Omental fat pad (tissue), 4 donors: ENCODE data around the gene MRPL43. TPM values are rescaled to one million over a fixed set of nuclear protein-coding genes. Genes with fewer than 3 reads are reported as not detected.

Experiments used
- ATAC-seq: fragments of 150-250 bp; one replicate; pipeline ENCODE4 v1.9.1; 2016; ENCODE audit warnings: mild to moderate bottlenecking, moderate library complexity; ENCODE audit not compliant: low FRiP score
- DNase-seq: peaks from one replicate; pipeline ENCODE4 v3.0.0-alpha.2; 2019; ENCODE audit warnings: low spot score
- total RNA-seq, 4 donors: library from RNA; depleted of rRNA; stranded (reverse); fragments of >200 nt; gene quantifications; one replicate each; pipeline ENCODE4 v1.1.0, GENCODE V29; 2016
- TF ChIP-seq, protein P1 (sequence below), 3 donors: fragments of 450-650 bp; IDR thresholded peaks; one replicate each; pipeline ENCODE4 v1.5.1; 2016 to 2017; ENCODE audit warnings: antibody characterized with exemption in 3 of 3, mild to moderate bottlenecking in 3 of 3, moderate library complexity in 2 of 3

Gene MRPL43
- total RNA-seq, 4 donors from 2014 or later: 59.7 to 97.0 (median 79.3) TPM

DNA sequence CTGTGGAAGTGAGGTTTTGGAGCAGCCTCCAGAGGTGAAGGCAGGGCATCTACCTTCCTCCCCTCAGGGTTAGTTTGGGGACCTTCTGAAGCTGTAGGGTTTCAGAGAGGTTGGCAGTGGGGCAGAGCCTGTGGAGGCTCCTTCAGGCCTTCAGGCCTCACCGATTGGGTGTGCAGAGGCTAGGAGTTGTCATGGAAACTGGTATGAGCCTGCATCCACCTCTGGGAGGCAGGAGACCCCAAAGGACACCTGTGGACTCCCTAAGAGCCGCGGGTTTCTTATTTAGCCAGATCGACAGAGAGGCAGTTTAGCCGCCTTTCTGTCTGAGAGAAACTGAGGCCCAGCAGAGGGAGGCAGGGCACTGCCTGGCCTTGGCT, 14.3 kb upstream of the MRPL43 start:
- DNase-seq (no peak), ATAC-seq (no peak)
- TF ChIP-seq, protein P1, sequence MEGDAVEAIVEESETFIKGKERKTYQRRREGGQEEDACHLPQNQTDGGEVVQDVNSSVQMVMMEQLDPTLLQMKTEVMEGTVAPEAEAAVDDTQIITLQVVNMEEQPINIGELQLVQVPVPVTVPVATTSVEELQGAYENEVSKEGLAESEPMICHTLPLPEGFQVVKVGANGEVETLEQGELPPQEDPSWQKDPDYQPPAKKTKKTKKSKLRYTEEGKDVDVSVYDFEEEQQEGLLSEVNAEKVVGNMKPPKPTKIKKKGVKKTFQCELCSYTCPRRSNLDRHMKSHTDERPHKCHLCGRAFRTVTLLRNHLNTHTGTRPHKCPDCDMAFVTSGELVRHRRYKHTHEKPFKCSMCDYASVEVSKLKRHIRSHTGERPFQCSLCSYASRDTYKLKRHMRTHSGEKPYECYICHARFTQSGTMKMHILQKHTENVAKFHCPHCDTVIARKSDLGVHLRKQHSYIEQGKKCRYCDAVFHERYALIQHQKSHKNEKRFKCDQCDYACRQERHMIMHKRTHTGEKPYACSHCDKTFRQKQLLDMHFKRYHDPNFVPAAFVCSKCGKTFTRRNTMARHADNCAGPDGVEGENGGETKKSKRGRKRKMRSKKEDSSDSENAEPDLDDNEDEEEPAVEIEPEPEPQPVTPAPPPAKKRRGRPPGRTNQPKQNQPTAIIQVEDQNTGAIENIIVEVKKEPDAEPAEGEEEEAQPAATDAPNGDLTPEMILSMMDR (IDR thresholded peaks at IDR 0.05): no peak

DNA sequence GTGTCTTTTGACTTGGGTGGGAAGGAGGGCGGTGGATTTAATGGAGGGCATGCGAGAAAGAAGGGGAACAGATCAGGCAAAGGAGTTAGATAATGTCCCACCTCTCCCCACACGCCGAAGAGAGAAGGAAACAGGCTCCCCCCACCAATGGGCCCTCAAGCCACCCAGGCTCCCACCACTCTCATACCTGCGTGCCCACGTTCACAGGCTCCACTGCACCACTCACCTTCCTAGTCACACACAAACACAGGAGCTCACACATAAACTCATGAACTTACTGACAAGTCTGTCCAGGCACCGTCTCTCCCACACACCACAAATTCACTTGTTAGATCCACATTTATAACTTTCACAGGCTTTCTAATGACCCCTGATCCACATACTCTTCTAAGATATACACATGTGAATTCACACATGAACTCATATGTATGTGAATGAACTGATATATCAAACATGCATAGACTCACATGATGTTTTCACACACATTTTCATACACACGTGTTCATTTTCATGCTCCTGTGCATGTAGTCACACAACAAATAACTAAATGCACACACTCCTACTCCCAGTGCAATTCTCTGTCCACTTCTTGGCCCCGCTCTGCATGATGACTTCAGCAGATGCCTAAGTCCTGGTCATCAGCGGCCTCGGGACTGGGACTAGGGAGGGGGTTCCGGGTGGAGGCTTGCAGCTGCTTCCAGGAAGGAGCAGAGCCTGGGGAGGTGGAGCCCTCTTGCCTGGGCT, 13.8 kb upstream of the MRPL43 start:
- DNase-seq (peak; percentile 71), ATAC-seq (peak; percentile 37)
- TF ChIP-seq, protein P1 (IDR thresholded peaks at IDR 0.05): no peak

DNA sequence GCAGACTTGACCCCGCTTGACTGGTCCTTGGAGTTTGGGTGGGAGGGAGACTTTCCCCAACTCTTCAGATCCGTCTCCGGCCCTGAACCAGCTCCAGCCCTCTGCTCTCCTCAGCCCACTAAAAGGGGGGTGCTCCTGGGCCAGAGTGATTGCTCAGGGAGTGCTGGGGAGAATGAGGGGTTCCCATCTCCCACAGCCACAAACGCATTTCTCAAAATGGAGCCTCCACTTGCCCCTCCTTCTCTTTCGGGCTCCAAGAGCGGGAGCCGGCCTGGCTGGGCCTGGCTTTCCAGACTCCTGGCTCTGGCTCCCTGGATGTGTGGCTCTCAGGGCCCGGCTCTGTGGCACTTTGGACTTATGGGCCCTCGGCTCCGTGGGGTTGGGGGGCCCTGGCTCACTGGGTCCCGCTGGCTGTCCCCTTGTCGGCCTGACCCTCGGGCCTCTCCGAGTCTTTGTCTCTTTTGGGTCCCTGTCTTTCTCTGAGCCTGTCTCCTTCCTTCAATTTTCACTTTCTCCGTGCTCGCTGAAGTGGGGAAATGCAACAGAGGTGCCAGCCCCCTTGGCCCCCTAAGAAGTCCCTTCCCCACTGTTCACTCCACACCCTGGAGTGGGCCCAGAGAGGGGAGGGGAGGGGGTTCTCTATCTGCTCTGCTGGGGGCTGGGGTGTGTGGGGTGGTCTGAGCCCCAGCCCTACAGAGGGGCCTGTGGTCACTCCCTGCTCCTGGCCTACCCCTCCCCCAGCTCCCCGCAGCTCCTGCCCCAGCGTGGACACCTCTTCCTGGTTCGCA, 13.0 kb upstream of the MRPL43 start:
- no peak for ATAC-seq

DNA sequence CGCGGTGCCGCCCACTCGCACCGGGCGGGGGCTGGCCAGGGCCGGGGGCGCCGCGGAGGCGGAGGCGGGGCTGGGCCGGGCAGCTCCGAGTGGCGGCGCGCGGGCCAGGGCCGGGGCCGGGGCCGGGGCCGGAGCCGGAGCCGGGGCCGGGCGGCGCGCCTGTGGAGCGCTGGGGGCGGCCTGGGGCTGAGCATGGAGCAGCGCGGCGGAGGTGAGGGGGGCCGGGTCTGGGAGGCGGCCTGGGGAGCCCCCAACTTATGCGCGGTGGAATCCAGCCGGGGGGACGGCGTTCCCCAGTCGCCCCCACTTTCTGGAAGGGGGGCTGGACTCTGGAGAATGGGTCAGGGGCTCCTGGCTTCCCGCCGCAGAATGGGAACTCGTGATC, 12.4 kb upstream of the MRPL43 start, which contains the start of gene LZTS2:
TSS of gene LZTS2 (plus strand) at position 67 of the 385 bp plus-strand sequence. CDS start 2,731 bp downstream, outside the sequence.
- TF ChIP-seq, protein P1 (IDR thresholded peaks at IDR 0.05): no peak
- no peak for DNase-seq

More for the DNA sequence above, 13.0 kb upstream of the MRPL43 start:
- TF ChIP-seq, protein P1 (IDR thresholded peaks at IDR 0.05): no peak
- DNase-seq: no peak

DNA sequence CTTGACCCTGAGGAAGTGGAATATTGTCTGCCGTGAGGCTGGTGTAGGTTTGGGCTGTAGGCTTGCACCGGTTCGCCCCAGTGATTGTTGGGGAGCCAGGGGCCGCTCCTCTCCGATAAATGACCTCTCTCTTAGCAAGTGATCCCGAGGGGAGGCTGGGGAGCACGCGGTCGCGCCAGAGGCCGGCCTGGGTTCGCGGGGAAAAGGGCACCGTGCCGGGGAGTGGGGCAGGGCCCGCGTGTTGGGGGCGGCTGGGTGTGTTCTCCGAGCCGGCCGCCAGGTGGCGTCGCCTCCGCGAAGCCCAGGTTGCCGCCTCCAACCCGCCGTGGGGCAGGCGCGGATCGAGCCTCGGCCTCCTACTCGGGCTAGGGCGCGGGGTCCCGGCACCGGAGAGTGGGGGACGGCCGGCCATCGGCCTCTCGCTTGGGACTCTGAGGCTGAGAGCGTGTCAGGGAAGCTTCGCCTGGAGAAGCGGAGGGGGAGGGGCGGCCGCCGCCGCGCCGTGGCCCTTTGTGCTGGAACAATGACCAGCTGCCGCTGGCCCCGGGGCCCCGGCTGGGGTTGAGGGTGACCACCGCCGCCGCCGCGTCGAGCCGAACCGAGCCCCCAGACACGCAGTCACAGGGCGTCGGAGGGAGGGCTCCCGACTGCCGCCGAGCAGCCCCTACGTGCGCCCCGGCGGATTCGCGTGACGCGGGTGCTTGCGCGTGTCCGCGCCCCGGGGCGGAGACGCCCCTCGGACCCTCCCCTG, 11.9 kb upstream of the MRPL43 start:
- TF ChIP-seq, protein P1 (IDR thresholded peaks at IDR 0.05): peak in 2 of 3 donors; percentile 92 to 95
- DNase-seq (no peak), ATAC-seq (peak; percentile 76)

More for the DNA sequence above, 12.4 kb upstream of the MRPL43 start, which contains the start of gene LZTS2:
- ATAC-seq: no peak

DNA sequence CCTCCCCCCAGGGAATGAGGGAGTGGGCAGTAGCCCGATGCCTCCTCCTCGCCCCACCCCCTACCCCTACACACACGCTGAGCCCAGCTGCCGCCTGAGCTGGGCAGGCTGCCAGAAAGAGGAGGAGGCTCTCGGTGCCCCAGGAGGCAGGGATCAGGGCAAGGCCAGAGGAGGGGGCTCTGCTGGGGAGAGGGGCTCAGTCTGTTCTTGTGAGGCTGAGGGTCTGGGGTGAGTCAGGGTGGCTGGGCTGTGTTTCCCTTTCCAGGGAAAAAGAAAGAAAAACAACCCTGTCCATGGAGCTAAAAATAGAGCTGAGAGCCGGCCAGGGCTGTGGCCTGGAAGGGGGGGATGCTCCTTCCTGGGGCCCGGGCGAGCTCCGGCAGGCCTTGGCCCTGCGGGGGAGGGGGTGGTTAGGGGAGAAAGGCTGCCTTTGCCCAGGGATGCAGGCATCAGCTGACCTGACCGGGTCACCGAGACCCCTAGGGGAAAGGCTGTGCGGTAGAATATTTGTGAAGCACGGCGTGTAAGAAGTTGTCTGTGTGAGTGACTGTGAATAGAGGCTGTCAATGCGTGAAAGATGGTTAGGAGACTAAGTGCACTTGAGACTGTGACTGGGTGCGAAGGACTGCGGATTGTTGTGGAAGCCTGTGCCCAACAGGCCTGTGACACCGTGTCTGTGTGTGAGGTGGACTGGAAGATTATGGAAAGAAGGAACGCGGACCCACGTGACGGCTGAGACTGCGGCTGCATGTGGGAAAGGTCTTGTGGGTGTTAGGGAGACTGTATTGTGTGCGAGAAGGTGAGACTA, 11.1 kb upstream of the MRPL43 start:
- TF ChIP-seq, protein P1 (IDR thresholded peaks at IDR 0.05): no peak
- ATAC-seq (peak; percentile 29), DNase-seq (no peak)
